A549 (cell line): ENCODE results near the gene VCL.

Experiments
- EP300 ChIP-seq, 2 experiments: fragments of >200 bp; sonication (Bioruptor Twin); formaldehyde crosslinking; IDR thresholded peaks; 2 replicates in 1 of 2; 3 replicates in 1 of 2; pipeline ENCODE4 v1.6.1; 2016 to 2017
- MAX ChIP-seq: IDR thresholded peaks from 2 replicates; pipeline ENCODE4 v1.6.1; 2012

GRCh38 chr10:74035303-74035702 is 37.4 kb downstream of the VCL start:
- no peak for TF ChIP-seq MAX
- TF ChIP-seq EP300 (IDR thresholded peaks at IDR 0.05): no peak
